Loucy (cell line): ENCODE results near the gene ASTN2.

ENCODE experiments used
- H2AFZ ChIP-seq: fragments of 200-600 bp; sonication (generic); 2 replicates; pipeline ENCODE4 v1.6.0; 2016; ENCODE audit warnings: antibody characterized with exemption, mild to moderate bottlenecking, low read length, moderate library complexity
- H3F3A ChIP-seq: fragments of 200-600 bp; 2 replicates; pipeline ENCODE4 v1.6.0; 2016; ENCODE audit warnings: antibody characterized with exemption, low read depth, mild to moderate bottlenecking
- H3K27me3 ChIP-seq: fragments of 200-600 bp; sonication (generic); 2 replicates; pipeline ENCODE4 v1.6.1; 2014; ENCODE audit warnings: low read length, mild to moderate bottlenecking; ENCODE audit not compliant: insufficient read depth, poor library complexity, severe bottlenecking
- H3K36me3 ChIP-seq: fragments of 200-600 bp; sonication (generic); 2 replicates; pipeline ENCODE4 v1.6.1; 2016; ENCODE audit warnings: low read length; ENCODE audit not compliant: insufficient read depth
- H3K4me1 ChIP-seq: fragments of 200-600 bp; sonication (generic); 2 replicates; pipeline ENCODE4 v1.5.1; 2014; ENCODE audit warnings: low read length, mild to moderate bottlenecking; ENCODE audit not compliant: insufficient read depth, poor library complexity, severe bottlenecking
- H3K4me2 ChIP-seq: fragments of 200-600 bp; sonication (generic); 2 replicates; pipeline ENCODE4 v1.6.0; 2014; ENCODE audit warnings: antibody characterized with exemption, low read length, low read depth, mild to moderate bottlenecking; ENCODE audit not compliant: poor library complexity, severe bottlenecking
- H3K4me3 ChIP-seq: fragments of 200-600 bp; sonication (generic); 2 replicates; pipeline ENCODE4 v1.5.1; 2014; ENCODE audit warnings: low read length, mild to moderate bottlenecking, mixed read lengths; ENCODE audit not compliant: poor library complexity, severe bottlenecking
- H3K79me2 ChIP-seq: fragments of 200-600 bp; sonication (generic); 2 replicates; pipeline ENCODE4 v1.6.1; 2014; ENCODE audit warnings: low read length; ENCODE audit not compliant: insufficient read depth
- H3K9ac ChIP-seq: fragments of 200-600 bp; sonication (generic); 2 replicates; pipeline ENCODE4 v1.6.0; 2014; ENCODE audit warnings: mild to moderate bottlenecking, low read depth, low read length, moderate library complexity; ENCODE audit not compliant: poor library complexity, severe bottlenecking
- H3K9me2 ChIP-seq: fragments of 200-600 bp; sonication (generic); replicated peaks from 2 replicates; pipeline ENCODE4 v1.6.1; 2016; ENCODE audit warnings: low read depth, low read length, mixed read lengths
- H3K9me3 ChIP-seq: fragments of 200-600 bp; sonication (generic); 2 replicates; pipeline ENCODE4 v1.6.1; 2014; ENCODE audit warnings: mild to moderate bottlenecking, antibody characterized with exemption, low read length, low read depth; ENCODE audit not compliant: insufficient read depth
- H4K20me1 ChIP-seq: fragments of 200-600 bp; sonication (generic); 2 replicates; pipeline ENCODE4 v1.6.0; 2014; ENCODE audit warnings: antibody characterized with exemption, low read length, mild to moderate bottlenecking; ENCODE audit not compliant: insufficient read depth, poor library complexity, severe bottlenecking
- CTCF ChIP-seq: fragments of 200-600 bp; sonication (generic); conservative IDR thresholded peaks from 2 replicates; pipeline ENCODE4 v1.5.1; 2014; ENCODE audit warnings: mild to moderate bottlenecking, antibody characterized with exemption, low read length
- EZH2phosphoT487 ChIP-seq: fragments of 200-600 bp; IDR thresholded peaks from 2 replicates; pipeline ENCODE4 v1.6.1; 2018; ENCODE audit warnings: antibody characterized with exemption, mild to moderate bottlenecking, moderate library complexity, borderline replicate concordance

ASTN2 gene

GRCh38 chr9:117046666-117047327 is 368.1 kb downstream of the ASTN2 start:
- Histone ChIP-seq H3K9me3 (no peaks in the 10 kb centered on the region), H3K4me3 (no peak overlapping the region), H3K27me3 (no peaks in the 10 kb centered on the region), H3K79me2 (no peaks in the 10 kb centered on the region), H2AFZ (no peak overlapping the region), H3K4me2 (no peak overlapping the region), H3K9me2 (no peaks in the 10 kb centered on the region), H3K4me1 (no peaks in the 10 kb centered on the region), H3K9ac (no peak overlapping the region), H3K36me3 (no peaks in the 10 kb centered on the region), H3F3A (no peaks in the 10 kb centered on the region), H4K20me1 (no peaks in the 10 kb centered on the region)
- TF ChIP-seq EZH2phosphoT487 (no peak), CTCF (no peak)

- Histone ChIP-seq H3K4me1 (no peaks in the 10 kb centered on the region), H3K4me3 (no peak overlapping the region), H3K9me2 (no peaks in the 10 kb centered on the region), H3F3A (no peaks in the 10 kb centered on the region), H3K9me3 (no peaks in the 10 kb centered on the region), H2AFZ (no peak overlapping the region), H3K9ac (no peak overlapping the region), H3K4me2 (no peak overlapping the region), H4K20me1 (no peaks in the 10 kb centered on the region), H3K27me3 (no peaks in the 10 kb centered on the region), H3K36me3 (no peaks in the 10 kb centered on the region), H3K79me2 (no peaks in the 10 kb centered on the region)
- no peak for TF ChIP-seq EZH2phosphoT487
- TF ChIP-seq CTCF, result no peak
Observed at GRCh38 chr9:117044241-117044640, 370.6 kb downstream of the ASTN2 start.

GRCh38 chr9:117043159-117043558 is 371.7 kb downstream of the ASTN2 start:
- no peaks in the 10 kb centered on the region for H3K79me2 ChIP-seq
- H3K36me3 ChIP-seq, result no peaks in the 10 kb centered on the region
- H3K27me3 ChIP-seq, result no peaks in the 10 kb centered on the region
- no peak overlapping the region for H2AFZ ChIP-seq
- no peak overlapping the region for H3K4me2 ChIP-seq
- no peaks in the 10 kb centered on the region for H3K4me1 ChIP-seq
- H3K9me2 ChIP-seq, result no peaks in the 10 kb centered on the region
- no peak overlapping the region for H3K4me3 ChIP-seq
- no peak overlapping the region for H3K9ac ChIP-seq
- H3F3A ChIP-seq, result no peaks in the 10 kb centered on the region
- H3K9me3 ChIP-seq, result no peaks in the 10 kb centered on the region
- no peaks in the 10 kb centered on the region for H4K20me1 ChIP-seq
- TF ChIP-seq EZH2phosphoT487 (no peak), CTCF (no peak)
